Myocyte (in vitro differentiated cells): ENCODE measurements around the gene CLEC20A. TPM values are rescaled to one million over a fixed set of nuclear protein-coding genes. Genes with fewer than 3 reads are reported as not detected.

Source experiments
- total RNA-seq: library from RNA; depleted of rRNA; stranded (reverse); fragments of >200 nt; gene quantifications from 2 replicates; pipeline ENCODE4 v1.2.3, GENCODE V29; 2014

The CLEC20A gene
- total RNA-seq, 1 donor from 2014 or later, result not detected

Other genes with a start within 250 kb of the CLEC20A start
- gene TEX35, start 16.1 kb upstream of the CLEC20A start, total RNA-seq, result not detected in 2 replicates
- 43.1 and 44.0 TPM in 2 replicates for gene RALGPS2, start 228.3 kb upstream of the CLEC20A start, total RNA-seq